ENCODE measurements around the gene BBS5. TPM values are rescaled to one million over a fixed set of nuclear protein-coding genes. Genes with fewer than 3 reads are reported as not detected.

The BBS5 gene
- total RNA-seq, 1 donor from 2014 or later, result 8.9 TPM

DNA sequence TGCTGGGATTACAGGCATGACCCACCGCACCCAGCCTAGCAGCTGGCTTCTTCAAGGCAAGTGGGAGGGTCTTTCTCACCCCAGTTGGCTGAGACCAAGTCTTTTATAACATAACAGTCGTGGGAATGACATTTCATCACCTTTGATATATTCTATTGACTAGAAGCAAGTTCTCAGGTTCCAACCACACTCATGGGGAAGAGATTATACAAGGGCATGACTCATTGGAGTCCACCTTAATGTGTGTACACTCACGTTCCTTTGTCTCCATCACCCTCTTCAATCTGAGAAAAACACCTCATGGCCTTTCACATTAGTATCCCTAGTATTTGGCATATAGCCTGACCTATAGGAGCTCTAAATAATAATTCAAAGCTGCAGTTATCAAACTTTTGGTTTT, 2.8 kb upstream of the BBS5 start:
- TF ChIP-seq, protein P1, sequence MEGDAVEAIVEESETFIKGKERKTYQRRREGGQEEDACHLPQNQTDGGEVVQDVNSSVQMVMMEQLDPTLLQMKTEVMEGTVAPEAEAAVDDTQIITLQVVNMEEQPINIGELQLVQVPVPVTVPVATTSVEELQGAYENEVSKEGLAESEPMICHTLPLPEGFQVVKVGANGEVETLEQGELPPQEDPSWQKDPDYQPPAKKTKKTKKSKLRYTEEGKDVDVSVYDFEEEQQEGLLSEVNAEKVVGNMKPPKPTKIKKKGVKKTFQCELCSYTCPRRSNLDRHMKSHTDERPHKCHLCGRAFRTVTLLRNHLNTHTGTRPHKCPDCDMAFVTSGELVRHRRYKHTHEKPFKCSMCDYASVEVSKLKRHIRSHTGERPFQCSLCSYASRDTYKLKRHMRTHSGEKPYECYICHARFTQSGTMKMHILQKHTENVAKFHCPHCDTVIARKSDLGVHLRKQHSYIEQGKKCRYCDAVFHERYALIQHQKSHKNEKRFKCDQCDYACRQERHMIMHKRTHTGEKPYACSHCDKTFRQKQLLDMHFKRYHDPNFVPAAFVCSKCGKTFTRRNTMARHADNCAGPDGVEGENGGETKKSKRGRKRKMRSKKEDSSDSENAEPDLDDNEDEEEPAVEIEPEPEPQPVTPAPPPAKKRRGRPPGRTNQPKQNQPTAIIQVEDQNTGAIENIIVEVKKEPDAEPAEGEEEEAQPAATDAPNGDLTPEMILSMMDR (IDR thresholded peaks at IDR 0.05), result no peak
- Mint-ChIP-seq H3K4me1 (ENCODE audit: low read depth) (peaks cover 18% of the 10 kb centered on the region), H3K27me3 (ENCODE audit: low read depth) (no peaks in the 10 kb centered on the region), H3K4me3 (ENCODE audit: unreplicated experiment) (no peak overlapping the region), H3K9me3 (ENCODE audit: low read depth) (no peaks in the 10 kb centered on the region), H3K36me3 (ENCODE audit: low read depth) (no peaks in the 10 kb centered on the region), H3K27ac (ENCODE audit: unreplicated experiment) (no peak overlapping the region)
- DNase-seq (ENCODE audit: low spot score), result no peak

DNA sequence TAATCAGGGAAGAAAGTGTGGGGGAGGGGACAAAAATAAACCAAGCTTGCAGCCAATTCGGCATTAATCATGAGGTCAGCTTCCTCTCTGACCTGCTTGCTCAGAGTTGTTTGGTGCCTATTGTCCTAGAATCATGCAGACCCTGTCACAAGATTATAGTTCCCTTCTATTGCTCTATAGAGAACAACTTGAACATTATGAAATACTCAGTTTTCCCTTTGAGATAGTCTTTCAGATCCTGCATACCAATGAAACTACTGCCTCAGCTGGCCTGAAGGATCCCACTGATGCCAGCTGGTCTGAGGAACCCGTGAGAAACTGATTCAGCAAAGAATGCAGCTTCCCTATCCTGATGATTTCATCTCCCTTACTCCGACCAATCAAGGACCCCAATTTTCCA, 955 bp upstream of the BBS5 start:
- Mint-ChIP-seq H3K27me3 (ENCODE audit: low read depth) (no peaks in the 10 kb centered on the region), H3K4me1 (ENCODE audit: low read depth) (peaks cover 18% of the 10 kb centered on the region)
- DNase-seq (ENCODE audit: low spot score), result no peak

DNA sequence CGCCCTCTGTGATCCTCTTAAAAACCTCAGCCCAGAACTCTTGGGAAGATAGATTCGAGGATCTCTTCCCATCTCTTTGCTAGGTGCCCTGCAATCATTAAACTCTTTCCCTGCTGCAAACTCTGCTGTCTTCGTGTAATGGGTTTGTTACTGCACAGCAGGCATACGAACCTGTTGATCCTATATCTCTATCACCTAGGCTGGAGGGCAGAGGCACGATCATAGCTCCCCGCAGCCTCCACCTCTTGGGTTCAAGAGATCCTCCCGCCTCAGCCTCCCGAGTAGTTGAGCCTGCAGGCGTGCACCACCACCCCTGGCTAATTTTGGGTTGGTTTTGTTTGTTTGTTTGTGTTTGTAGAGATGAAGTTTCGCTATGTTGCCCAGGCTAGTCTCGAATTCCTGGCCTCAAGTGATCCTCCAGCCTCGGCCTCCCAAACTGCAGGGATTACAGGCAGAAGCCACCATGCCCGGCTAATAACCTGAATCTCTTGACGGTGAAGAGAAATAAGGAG, 493 bp upstream of the BBS5 start:
- TF ChIP-seq, protein P1 (IDR thresholded peaks at IDR 0.05), result no peak
- Mint-ChIP-seq H3K27me3 (ENCODE audit: low read depth) (no peaks in the 10 kb centered on the region), H3K36me3 (ENCODE audit: low read depth) (peaks cover 12% of the 10 kb centered on the region), H3K9me3 (ENCODE audit: low read depth) (no peaks in the 10 kb centered on the region), H3K27ac (ENCODE audit: unreplicated experiment) (peak overlapping the region; percentile 91), H3K4me3 (ENCODE audit: unreplicated experiment) (peak overlapping the region; percentile 89), H3K4me1 (ENCODE audit: low read depth) (peaks cover 18% of the 10 kb centered on the region)
- no peak for DNase-seq (ENCODE audit: low spot score)

More for the DNA sequence above, 955 bp upstream of the BBS5 start:
- Mint-ChIP-seq H3K27ac (ENCODE audit: unreplicated experiment) (no peak overlapping the region), H3K9me3 (ENCODE audit: low read depth) (no peaks in the 10 kb centered on the region), H3K36me3 (ENCODE audit: low read depth) (peaks cover 8% of the 10 kb centered on the region), H3K4me3 (ENCODE audit: unreplicated experiment) (peak overlapping the region; percentile 89)
- TF ChIP-seq, protein P1 (IDR thresholded peaks at IDR 0.05), result no peak

DNA sequence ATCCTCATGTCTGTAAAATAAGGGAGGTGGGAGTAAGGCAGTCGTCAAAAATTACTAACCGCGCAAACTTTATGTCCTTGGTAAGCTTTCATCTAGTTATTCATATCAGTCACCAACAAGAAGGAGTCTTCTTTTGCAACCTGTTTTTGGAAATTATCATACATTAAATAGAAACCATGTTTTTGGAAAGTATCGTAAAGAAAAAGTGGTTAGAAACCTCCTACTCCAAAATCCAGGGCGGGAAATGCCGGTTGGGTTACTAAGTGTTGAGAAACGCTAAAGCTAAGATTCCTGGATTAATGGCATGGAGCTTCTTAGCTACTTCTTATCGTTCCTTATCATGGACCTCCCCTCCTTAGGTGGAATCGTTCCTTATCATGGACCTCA, 778 bp downstream of the BBS5 start:
- Mint-ChIP-seq H3K27me3 (ENCODE audit: low read depth) (no peaks in the 10 kb centered on the region), H3K36me3 (ENCODE audit: low read depth) (peaks cover 15% of the 10 kb centered on the region), H3K27ac (ENCODE audit: unreplicated experiment) (peak overlapping the region; percentile 91), H3K4me3 (ENCODE audit: unreplicated experiment) (peak overlapping the region; percentile 89), H3K4me1 (ENCODE audit: low read depth) (peaks cover 18% of the 10 kb centered on the region), H3K9me3 (ENCODE audit: low read depth) (no peaks in the 10 kb centered on the region)
- TF ChIP-seq, protein P1 (IDR thresholded peaks at IDR 0.05), result no peak
- DNase-seq (ENCODE audit: low spot score), result no peak

DNA sequence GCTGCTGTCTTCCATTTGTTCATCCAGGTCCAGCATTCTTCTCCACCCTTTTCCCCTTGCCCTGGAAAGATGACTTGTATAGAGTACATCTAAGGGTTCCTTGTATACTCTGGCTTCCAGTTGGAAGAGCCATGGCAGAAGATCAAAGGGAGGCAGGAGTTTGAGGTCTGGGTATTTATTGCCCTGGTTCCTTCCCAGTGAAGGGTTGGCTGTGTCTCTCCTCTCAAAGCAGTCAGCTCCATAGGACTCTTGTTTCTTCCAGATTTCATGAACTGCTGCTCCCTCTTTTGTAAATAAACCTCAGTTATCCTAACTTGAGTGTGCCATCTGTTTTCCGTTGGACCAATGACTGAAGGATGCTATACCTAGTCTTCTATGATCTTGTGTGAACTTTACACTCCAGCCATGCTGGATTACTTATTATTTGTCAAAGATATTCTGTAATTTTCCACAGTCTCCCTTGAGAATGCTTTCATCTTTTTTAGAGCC, 6.4 kb downstream of the BBS5 start:
- no peak overlapping the region for H3K27ac Mint-ChIP-seq (ENCODE audit: unreplicated experiment)
- H3K4me3 Mint-ChIP-seq (ENCODE audit: unreplicated experiment), result no peak overlapping the region
- H3K36me3 Mint-ChIP-seq (ENCODE audit: low read depth), result peaks cover 20% of the 10 kb centered on the region
- H3K4me1 Mint-ChIP-seq (ENCODE audit: low read depth), result no peaks in the 10 kb centered on the region
- H3K27me3 Mint-ChIP-seq (ENCODE audit: low read depth), result no peaks in the 10 kb centered on the region
- TF ChIP-seq, protein P1 (IDR thresholded peaks at IDR 0.05), result no peak
- no peaks in the 10 kb centered on the region for H3K9me3 Mint-ChIP-seq (ENCODE audit: low read depth)
- no peak for DNase-seq (ENCODE audit: low spot score)
